Kidney tubule cell (primary cell): ENCODE measurements around the gene ALDH4A1.
"Not testable (repeated sequence)": the region's sequence is repeated elsewhere in the genome, so short reads cannot be mapped to it uniquely, and the experiment has no call there.

Experiments used
- DNase-seq: peaks from one replicate; pipeline ENCODE4 v3.0.0-alpha.2; 2018; ENCODE audit warnings: low spot score

Gene ALDH4A1

DNA sequence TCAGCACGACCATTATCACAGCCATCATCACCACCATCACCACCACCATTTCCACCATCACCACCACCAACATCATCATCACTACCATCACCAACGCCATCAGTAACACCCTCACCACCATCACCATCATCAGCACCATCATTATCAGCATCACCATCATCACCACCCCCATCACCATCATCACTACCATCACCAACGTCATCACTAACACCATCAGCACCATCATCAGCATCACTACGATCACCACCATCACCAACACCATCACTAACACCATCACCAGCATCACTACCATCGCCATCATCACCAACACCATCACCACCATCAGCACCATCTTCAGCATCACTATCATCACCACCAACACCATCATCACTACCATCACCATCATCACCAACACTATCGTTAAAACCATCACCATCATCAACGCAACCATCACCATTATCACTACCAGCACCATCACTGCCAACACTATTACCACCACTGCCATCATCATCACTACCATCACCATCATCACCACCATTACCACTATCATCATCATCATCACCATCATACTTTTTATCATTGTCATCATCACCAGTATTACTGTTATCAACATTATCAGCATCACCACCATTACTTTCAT lies 44.2 kb downstream of the ALDH4A1 start:
- no peak for DNase-seq

DNA sequence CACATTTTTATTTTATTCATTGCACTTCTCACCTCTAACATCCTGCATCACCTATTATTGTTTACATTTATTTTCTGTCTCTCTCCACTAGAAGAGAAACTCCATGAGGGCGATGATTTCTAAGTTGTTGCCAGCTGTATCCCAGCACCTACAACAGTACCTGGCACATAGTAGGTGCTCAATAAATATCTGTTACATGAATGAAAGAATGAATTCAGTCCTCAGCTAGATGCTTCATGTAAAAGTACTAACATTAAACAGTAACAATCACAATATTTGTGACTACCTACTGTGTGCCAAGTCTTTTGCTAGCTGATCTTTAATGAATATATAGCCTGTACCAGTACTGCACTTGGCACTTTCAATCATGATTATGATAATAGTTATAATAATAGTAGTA lies 45.9 kb downstream of the ALDH4A1 start:
- DNase-seq: no peak

DNA sequence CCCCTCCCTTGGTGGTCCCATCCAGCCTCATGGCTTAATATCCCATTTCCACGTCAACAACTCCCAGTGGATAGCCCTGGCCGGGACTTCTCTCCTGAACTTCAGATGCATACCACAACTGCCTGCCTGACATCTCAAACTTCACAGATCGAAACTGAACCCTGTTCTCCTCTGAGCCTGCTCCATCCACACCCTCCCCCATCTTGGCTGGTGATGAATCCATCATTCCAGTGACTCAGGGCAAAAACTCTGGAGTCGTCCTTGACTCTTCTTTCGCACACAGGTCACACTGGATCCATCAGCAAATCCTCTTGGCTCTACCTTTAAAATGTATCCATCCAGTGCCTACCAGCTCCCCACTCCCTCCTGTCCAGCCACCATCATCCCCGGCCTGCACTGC lies 46.8 kb downstream of the ALDH4A1 start:
- no peak for DNase-seq

DNA sequence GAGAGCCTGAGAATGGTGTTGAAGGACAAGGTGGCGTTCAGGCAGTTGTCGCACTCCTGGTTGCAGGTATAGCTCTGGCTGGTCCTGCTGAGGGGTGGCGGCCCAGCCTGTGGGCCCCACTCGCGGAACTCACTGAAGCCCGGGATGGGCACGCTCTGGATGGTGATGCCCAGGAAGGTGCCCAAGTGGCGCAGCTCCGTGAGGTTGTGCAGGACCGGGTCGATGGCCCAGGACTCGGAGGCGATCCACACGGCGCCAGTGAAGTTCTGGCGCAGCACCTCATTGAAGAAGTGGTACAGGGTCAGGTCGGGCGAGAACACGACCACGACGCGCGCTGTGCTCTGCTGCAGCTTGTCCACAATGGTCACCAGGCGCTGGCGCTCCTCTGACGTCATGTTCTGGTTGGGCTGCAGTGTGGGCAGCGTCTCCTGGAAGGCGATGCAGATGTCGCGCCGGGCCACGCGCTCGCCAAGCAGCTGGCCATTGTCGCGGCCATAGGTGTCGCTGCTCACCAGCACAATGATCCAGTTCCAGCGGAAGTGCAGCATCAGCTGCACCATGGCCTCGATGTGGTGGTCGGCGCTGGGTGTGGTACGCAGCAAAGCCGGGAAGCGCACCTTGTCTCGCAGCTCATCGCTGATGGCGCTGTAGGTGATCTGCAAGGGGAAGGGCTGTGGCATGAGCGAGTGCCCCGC lies 47.9 kb downstream of the ALDH4A1 start:
- DNase-seq: no peak

DNA sequence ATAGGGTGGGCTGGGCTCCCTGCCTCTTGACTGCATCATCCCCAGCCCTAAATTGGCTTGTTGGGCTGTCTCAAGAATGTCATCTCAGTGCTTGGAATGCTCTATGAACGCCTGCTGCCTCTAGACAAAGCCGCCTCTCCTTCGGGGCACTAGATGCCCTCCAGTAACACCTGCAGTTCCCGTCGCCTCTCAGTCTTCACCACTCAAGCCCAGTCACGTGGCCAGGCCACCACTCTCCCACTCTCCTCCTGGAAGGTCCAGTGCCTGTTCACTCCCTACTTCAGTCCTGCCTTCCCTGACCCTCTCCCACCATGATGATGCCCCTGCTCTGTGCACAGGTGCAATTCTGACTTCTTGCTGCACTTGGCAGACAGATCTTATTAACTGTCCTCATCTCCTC lies 49.9 kb downstream of the ALDH4A1 start:
- DNase-seq: no peak

DNA sequence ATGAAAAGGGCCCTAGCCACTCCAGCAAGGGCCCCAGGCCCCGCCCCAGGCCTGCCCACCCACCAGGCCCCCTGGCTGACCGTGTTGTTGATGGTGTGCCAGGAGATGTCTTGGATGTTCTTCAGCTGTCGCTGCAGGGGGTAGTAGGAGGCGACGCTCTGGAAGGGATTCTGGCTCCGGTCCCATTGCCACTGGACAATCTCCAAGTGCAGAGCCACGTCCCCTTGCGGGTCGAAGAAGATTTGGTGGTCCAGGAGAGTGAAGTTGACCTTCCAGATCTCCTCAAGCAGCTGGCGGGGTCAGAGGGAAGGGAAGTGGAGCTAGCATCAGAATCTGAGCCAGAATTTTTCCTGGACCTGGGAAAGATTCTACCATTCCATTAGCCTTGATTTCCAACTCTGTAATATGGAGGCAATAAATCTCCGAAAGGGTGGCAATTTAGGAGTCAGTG lies 53.1 kb downstream of the ALDH4A1 start:
- no peak for DNase-seq

DNA sequence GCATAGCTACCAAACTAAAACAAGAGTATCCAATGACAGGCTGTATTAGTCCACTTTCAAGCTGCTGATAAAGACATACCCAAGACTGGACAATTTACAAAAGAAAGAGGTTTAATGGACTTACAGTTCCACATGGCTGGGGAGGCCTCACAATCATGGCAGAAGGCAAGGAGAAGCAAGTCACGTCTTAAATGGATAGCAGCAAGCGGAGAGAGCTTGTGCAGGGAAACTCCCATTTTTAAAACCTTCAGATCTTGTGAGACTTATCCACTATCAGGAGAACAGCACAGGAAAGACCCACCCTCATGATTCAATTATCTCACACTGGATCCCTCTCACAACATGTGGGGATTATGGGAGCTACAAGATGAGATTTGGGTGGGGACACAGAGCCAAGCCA lies 54.6 kb downstream of the ALDH4A1 start:
- DNase-seq: not testable (repeated sequence)

DNA sequence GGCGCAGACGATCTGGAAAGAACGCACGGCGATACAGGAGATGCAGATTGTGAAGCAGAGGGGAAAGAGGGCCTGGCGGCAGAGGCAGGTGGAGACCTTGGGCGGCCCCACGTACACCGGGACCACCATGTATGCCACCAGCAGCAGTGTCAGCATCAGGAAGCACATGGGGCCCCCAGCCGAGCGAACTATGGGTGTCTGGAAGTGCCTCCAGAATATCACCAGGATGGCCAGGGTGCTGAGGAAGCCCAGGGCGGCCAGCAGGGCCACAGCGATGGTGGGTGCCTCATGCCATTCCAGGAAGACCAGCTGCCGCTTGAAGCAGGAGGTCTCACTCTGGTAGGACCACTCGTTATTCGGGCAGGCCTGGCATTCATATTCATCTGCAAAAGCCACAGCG lies 62.2 kb downstream of the ALDH4A1 start:
- DNase-seq: no peak

DNA sequence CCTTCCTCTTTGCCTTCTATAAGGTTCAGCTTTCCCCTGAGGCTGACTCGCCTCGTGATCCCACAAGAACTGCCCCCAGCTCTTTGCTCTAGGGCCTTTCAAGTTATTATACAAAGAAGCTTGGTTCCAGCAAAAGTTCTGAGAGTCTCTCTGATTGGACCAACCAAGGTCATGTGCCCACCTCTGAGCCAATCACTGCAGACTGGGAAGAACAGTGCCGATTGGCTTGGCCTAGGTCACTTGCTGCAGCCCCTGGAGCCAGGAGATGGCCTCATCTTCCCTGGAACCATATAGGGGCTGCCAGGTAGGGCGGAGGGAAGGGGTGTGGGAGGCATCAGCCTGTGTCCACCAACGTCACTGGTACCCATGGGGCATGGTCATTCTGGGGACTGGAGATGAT lies 65.7 kb downstream of the ALDH4A1 start:
- no peak for DNase-seq

DNA sequence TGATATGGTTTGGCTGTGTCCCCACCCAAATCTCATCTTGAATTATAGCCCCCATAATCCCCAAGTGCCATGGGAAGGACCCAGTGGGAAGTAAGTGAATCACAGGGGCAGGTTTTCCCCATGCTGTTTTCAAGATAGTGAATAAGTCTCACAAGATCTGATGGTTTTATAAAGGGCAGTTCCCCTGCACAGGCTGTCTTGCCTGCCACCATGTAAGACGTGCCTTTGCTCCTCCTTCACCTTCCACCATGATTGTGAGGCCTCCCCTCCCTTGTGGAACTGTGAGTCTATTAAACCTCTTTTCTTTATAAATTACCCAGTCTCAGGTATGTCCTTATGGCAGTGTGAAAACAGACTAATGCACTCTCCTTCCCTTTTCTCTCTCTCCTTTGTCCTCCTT lies 70.0 kb downstream of the ALDH4A1 start:
- DNase-seq: not testable (repeated sequence)

DNA sequence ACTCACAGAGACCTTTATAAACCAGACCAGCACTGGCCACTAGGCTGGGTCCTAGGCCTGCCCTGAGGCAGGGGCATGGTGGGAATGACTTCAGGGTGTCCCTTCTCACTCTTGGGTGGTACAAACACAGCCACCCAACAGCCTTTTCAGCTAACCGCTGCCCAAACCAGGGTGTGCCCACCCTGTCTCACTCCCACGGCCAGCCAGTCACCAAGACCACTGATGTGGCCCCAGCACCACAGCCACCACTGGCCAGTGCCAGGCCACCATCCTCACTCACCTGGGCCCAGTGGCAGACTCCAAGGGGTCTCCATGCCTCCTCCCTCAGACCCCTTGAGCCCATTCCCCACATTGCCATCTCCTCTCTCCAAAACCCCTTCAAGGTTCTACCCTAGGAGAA lies 70.7 kb downstream of the ALDH4A1 start:
- no peak for DNase-seq

DNA sequence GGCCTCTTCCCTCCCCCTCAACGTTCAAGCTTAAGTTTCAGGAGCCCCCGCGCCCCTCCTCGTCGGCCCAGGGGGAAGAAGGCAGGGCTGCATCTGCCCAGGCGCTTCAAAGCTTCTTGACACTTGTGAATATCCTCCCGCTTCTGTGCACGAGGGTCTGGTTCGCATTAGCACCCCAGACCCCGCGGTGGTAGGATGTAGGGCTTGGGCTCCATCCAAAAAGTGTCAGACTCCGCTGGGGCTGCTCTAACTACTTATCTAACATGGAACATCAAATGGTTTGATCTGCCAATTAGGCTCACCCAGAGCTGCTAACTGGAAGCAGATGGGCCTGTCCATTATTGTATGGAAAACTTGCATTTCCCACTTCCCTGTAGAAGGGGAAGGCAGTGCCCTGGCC lies 71.8 kb downstream of the ALDH4A1 start:
- DNase-seq: no peak

DNA sequence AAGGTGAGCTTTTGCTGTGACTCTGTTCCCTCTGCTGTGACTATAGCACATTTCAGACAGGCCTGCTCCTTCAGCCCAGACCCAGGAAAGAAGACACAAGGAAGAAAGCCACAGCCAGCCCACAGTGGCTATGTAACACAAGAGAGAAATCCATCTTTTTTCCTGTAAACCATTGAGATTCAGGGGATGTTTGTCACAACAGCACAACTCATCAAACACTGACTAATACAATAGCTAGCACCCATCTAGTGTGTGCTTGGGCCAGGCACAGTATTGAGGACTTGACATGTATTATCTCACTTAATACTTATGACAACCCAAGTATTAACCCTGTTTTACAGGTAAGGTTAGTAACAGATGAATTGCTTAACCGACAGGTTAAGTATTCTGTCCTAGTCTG lies 72.7 kb downstream of the ALDH4A1 start:
- DNase-seq: no peak

DNA sequence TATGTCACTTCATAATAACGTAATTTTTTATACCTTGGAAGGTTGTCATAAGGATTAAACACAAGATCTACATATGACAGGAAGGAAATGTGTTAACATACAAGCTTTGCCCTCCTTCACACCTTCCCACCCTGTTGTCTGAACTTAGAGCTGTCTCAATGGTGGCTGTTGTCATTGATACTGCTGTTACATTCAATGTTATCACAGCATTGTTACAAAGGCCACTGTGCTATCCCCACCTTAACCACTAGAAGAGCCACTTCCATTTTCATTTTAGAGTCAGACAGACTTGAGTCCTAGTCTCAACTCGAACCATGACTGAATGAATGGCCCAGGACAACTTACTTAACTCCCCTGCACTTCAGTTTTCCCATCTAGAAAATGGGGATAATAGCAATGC lies 74.1 kb downstream of the ALDH4A1 start:
- DNase-seq: no peak

DNA sequence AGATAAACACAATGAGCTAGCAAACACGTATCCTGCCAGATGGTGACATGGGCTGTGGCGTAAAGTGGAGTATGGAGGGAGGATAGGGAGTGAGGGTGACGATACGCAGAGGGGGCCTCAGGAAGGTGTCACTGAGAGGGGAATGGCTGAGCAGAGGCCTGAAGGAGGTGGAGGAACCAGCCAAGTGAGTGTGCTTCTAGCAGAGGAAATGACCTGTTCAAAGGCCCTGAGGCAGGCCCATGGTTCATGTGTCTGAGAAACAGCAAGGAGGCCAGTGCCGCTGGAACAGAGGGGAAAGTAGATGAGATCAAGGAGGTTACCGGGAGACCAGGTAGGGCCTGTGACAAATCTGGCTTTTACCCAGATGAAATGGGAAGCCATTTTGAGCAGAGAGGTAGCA lies 78.9 kb downstream of the ALDH4A1 start:
- no peak for DNase-seq
